22Rv1 (cell line): ENCODE data around the gene ZBED4.

ENCODE experiments used
- ZFX ChIP-seq: fragments of 450-650 bp; IDR thresholded peaks from 2 replicates; pipeline ENCODE4 v1.6.1; 2017; ENCODE audit warnings: antibody characterized with exemption, borderline replicate concordance
- TF ChIP-seq, protein P1 (sequence below): fragments of 450-650 bp; IDR thresholded peaks from 2 replicates; pipeline ENCODE4 v1.5.1; 2017; ENCODE audit warnings: mild to moderate bottlenecking

DNA sequence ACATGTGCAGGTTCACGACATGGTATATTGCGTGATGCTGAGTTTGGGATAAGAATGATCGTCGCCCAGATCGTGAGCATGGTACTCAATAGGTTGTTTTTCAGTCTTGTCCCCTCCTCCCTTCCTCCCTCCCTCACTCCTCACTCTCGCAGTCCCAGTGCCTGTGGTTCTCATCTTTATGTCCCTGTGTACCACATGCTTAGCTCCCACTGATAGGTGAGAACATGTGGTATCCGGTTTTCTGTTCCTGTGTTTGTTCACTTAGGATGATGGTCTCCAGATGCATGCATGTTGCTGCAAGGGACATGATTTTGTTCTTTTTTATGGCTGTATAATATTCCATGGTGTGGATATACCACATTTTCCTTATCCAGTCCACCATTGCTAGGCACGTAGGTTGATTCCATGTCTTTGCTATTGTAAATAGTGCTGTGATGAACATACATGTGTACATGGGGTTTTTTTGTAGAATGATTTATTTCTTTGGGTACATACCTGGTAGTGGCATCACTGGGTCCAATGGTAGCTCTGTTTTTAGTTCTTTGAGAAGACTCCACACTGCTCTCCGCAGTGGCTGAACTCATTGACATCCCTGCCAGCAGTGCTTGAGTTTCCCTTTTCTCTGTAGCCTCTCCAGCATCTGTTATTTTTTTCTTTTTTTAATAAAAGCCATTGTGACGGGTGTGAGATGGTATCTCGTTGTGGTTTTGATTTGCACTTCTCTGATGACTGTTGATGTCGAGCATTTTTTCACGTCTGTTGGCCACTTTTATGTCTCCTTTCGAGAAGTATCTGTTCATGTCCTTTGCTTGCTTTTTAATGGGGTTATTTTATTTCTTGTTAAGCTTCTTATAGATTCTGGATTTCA, 16.4 kb downstream of the ZBED4 start:
- TF ChIP-seq, protein P1, sequence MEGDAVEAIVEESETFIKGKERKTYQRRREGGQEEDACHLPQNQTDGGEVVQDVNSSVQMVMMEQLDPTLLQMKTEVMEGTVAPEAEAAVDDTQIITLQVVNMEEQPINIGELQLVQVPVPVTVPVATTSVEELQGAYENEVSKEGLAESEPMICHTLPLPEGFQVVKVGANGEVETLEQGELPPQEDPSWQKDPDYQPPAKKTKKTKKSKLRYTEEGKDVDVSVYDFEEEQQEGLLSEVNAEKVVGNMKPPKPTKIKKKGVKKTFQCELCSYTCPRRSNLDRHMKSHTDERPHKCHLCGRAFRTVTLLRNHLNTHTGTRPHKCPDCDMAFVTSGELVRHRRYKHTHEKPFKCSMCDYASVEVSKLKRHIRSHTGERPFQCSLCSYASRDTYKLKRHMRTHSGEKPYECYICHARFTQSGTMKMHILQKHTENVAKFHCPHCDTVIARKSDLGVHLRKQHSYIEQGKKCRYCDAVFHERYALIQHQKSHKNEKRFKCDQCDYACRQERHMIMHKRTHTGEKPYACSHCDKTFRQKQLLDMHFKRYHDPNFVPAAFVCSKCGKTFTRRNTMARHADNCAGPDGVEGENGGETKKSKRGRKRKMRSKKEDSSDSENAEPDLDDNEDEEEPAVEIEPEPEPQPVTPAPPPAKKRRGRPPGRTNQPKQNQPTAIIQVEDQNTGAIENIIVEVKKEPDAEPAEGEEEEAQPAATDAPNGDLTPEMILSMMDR, result no peak
- no peak for TF ChIP-seq ZFX
